Activated CD4-positive, alpha-beta T cell treated with anti-CD3 and anti-CD28 coated beads, Interleukin-10, Interleukin-2, amounts not matched to agents 100 ng/mL and 50 ng/mL, durations not matched to agents 16 hours and 8 hours (primary cell): ENCODE measurements around the gene ABHD6.
A peak's percentile ranks its signal among the peaks of the same experiment; 100 is the strongest.
"Not testable (repeated sequence)": the region's sequence is repeated elsewhere in the genome, so short reads cannot be mapped to it uniquely, and the experiment has no call there.

ENCODE experiments used
- DNase-seq: peaks from one replicate; pipeline ENCODE4 v3.0.0-alpha.2; 2020

ABHD6 gene

GRCh38 chr3:58324391-58325390, 87.1 kb downstream of the ABHD6 start:
- DNase-seq = no peak

- DNase-seq = no peak
Observed at GRCh38 chr3:58325525-58325992, 88.0 kb downstream of the ABHD6 start.

- DNase-seq = no peak
Observed at GRCh38 chr3:58326267-58326900, 88.8 kb downstream of the ABHD6 start.

DNA sequence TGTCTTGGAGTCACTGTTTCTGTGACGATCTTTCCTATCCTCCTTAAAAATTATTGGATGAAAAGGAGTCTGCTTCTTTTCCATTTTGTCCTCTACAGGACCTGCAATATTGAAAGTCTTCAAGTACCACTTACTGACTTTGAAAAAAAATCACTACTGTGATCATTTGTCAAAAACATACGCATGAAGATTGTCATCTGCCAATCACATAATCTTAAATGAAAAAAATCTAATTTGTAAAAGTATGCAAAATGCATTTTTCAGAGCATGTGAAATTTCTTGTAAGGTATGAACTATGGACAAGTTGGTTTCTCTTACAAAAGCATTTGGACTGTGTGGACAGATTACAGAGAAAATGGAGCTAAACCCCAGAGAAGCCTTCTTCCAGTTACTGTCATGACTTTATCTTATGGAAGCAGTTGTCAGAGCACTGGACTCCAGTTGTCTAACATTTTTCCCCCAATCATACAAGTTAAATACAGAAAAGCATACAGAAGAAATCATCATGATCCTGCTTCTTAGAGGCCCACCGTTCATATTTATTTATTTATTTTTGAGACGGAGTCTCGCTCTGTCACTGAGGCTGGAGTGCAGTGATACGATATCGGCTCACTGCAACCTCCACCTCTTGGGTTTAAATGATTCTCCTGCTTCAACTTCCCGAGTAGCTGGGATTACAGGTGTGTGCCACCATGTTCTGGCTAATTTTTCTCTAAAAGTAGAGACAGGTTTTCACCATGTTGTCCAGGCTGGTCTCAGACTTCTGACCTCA, 91.7 kb downstream of the ABHD6 start:
- DNase-seq = no peak

GRCh38 chr3:58329922-58330413, 92.4 kb downstream of the ABHD6 start:
- no peak for DNase-seq

DNA sequence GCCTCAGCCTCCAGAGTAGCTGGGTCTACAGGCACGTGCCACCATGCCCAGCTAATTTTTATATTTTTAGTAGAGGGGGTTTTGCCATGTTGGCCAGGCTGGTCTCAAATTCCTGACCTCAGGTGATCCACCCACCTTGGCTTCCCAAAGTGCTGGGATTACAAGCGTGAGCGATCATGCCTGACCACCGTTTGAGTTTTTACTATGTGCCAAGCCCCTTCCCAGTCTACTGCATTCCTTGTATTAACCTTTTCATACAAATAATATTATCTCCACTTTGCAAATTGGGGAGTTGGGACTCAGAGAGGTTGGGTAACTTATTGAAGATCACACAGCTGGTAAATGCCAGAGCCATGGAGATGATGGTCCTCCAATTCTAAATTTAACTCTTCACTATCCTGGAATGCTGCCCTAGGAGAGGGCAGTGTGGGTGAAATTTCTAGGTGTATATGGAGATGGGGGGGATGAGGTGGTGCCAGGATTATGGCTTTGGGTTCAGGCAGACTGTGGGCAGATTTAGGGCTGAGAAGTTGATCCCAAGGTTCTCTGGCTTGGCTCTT, 94.1 kb downstream of the ABHD6 start:
- DNase-seq = no peak

DNA sequence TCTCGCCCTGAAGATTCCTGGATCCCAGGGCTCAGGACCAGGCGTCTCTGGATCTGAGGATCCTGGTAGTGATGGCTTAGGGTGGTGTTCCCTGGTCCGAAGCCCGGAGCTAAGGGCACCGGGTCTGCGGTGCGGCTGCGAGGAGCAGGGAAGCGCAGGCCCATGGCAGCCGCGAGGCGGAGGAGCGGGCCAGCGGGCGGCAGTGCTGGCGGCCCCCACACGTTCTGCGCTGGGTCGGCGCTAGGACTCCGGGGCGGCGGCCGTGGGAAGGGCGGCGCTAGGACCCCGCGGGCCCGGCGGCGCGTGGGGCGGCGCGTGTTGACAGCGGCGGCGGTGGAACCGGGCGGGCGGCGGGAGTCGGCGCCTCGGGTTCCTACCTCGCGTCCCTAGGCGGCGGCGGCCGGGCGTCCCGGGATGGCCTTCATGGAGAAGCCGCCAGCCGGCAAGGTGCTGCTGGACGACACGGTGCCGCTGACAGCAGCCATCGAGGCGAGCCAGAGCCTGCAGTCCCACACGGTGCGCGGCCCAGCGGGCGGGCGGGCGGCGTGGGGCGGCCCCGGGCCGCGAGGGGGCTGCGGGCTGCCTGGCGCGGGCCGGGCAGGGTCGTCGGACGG, 95.1 kb downstream of the ABHD6 start, which contains the start of gene PXK:
Gene PXK (plus strand): TSS at position 318 of the 614 bp plus-strand sequence. CDS start 97 bp downstream, at position 415.
- DNase-seq = peak; percentile 84

GRCh38 chr3:58333206-58334012, 95.8 kb downstream of the ABHD6 start:
- peak; percentile 53 for DNase-seq

DNA sequence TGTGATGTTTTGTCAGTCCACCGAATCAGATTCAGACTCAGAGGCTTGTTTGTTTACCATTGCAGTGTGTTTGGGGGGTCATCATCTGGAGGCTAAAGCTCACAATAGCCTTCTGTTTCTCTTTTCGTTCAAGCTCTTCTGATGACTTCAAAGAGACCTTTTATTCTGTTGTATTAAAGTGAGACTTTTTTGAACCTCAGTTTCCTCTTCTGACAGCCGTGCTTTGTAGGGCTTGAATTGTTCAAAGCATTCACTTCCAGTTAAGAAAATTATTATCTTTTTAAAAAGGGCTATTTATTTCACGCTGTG, 96.4 kb downstream of the ABHD6 start:
- DNase-seq = no peak

DNA sequence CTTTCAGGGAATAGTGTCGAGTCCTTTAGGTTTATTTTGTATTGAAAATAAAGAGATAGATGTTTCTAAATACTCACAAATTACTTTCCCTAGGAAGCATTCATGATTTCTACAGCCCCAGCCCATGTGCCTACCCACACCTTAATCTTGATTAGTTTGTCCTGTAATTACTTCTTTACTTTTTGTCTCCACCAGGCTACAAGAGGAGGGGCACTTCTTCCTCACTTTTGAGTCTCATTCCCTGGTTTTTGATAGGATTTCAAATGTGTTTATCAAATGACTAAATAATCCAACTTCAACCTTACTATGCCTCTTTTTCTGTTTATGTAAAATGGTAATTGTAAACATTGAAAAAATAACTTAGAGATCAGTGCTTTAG, 96.9 kb downstream of the ABHD6 start:
- no peak for DNase-seq

DNA sequence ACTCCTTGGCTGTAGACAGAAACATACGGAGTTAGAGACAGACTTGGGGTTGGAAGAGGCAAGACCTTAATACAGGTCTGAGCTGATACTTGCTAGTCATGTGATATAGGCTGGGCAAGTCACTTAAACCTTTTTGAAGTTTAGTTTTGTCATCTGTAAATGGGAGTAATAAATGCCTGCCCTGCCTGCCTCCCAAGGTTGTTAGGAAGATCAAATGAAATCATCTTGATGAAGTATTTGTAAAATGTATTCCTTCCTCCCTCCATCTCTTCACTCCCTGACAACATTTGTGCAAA, 98.0 kb downstream of the ABHD6 start:
- DNase-seq = no peak

DNA sequence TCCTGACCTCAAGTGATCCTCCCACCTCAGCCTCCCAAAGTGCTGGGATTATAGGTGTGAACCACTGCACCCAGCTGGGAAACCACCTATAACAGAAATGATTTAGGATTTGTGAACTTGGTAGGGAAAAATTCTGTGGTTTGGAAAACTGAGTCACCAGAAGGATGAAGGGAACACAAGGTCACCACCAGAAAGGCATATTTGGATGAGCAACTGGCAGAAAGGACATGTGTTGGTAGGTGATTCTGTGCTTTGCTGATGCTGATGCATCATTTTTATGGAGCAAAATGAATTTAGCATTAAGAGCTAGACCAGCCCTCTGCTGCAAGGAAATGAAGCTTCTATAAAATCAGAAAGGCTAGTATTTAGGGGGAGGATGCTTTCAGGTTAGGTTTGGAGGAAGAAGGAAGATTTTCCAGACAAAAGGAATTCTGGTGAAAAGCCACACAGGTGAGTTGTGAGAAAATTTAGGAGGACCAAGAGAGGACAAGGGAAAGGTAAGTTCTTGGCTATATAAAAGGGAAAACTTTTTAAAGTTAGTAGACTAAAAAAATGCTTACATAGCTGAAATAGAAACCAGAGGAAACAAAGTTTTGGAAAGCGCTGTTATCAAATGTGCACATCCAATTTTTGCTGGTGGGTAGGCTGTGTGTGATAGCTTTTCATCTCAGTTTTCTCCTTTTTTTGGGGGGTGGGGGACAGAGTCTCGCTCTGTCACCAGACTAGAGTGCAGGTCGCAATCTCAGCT, 98.7 kb downstream of the ABHD6 start:
- DNase-seq = no peak

- no peak for DNase-seq
Observed at GRCh38 chr3:58337190-58337589, 99.6 kb downstream of the ABHD6 start.

DNA sequence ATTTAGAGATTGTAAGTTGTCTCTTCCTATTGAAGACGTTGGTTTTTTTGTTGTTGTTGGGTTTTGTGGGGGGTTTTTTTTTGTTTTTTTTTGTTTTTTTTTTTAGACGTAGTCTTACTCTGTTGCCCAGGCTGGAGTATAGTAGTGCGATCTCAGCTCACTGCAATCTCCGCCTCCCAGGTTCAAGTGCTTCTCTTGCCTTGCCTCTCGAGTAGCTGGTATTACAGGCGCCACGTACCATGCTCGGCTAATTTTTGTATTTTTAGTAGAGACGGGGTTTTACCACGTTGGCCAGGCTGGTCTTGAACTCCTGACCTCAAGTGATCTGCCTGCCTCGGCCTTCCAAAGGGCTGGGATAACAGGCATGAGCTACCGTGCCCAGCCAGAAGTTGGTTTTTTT, 101.6 kb downstream of the ABHD6 start:
- DNase-seq = not testable (repeated sequence)

- no peak for DNase-seq
Observed at GRCh38 chr3:58340594-58341244, 103.1 kb downstream of the ABHD6 start.

DNA sequence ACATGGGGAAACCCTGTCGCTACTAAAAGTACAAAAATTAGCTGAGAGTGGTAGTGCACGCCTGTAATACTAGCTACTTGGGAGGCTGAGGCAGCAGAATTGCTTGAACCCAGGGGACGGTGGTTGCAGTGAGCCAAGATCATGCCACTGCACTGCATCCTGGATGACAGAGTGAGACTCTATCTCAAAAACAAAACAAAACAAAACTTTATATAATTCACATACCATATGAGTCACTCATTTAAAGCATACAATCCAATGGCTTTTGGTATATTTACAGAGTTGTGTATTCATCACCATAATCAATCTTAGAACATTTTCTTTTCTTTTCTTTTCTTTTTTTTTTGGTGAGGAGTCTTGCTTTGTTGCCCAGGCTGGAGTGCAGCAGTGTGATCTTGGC, 103.8 kb downstream of the ABHD6 start:
- no peak for DNase-seq

- DNase-seq = no peak
Observed at GRCh38 chr3:58342676-58343075, 105.1 kb downstream of the ABHD6 start.
